Adrenal gland (tissue), 12 donors: Measurements from ENCODE around the gene MAP4. TPM values are rescaled to one million over a fixed set of nuclear protein-coding genes. Genes with fewer than 3 reads are reported as not detected.

Experiments
- DNase-seq, 7 donors: peaks; one replicate each; pipeline ENCODE4 v3.0.0-alpha.2; 2019 to 2020
- H3K27ac ChIP-seq, 5 donors: fragments of 200-600 bp; sonication (generic) in 4 of 5; 1 replicate in 3 of 5; 2 replicates in 2 of 5; pipeline versions ENCODE4 v1.5.1 to v1.8.0; 2016 to 2020; ENCODE audit warnings: mild to moderate bottlenecking in 1 of 5
- H3K27me3 ChIP-seq: fragments of 200-600 bp; 2 replicates; pipeline ENCODE4 v1.8.0; 2021
- H3K36me3 ChIP-seq, 2 donors: fragments of 200-600 bp; replicated peaks in 1 of 2; 1 replicate in 1 of 2; 2 replicates in 1 of 2; pipeline versions ENCODE4 v1.5.1 to v1.8.0; 2018 to 2022
- H3K4me1 ChIP-seq, 2 donors: fragments of 200-600 bp; replicated peaks in 1 of 2; 1 replicate in 1 of 2; 2 replicates in 1 of 2; pipeline versions ENCODE4 v1.5.1 to v1.8.0; 2018 to 2021
- H3K4me3 ChIP-seq, 4 donors: fragments of 200-600 bp; sonication (generic) in 3 of 4; one replicate each; pipeline ENCODE4 v1.5.1; 2016 to 2018
- H3K9me3 ChIP-seq, 3 donors: fragments of 200-600 bp; sonication (generic) in 1 of 3; replicated peaks in 1 of 3; 1 replicate in 2 of 3; 2 replicates in 1 of 3; pipeline versions ENCODE4 v1.5.1 to v1.8.0; 2016 to 2021
- CTCF ChIP-seq, 6 experiments: fragments of 450-650 bp in 4 of 6; fragments of 200-600 bp in 2 of 6; sonication (generic) in 1 of 6; IDR thresholded peaks; 1 replicate in 5 of 6; 2 replicates in 1 of 6; pipeline versions ENCODE4 v1.5.1 to v1.8.0; 2016 to 2021; ENCODE audit warnings: antibody characterized with exemption in 6 of 6, mild to moderate bottlenecking in 2 of 6, moderate library complexity in 1 of 6
- POLR2A ChIP-seq, 2 donors: fragments of 450-650 bp; IDR thresholded peaks; one replicate each; pipeline ENCODE4 v1.6.1; 2017; ENCODE audit warnings: antibody characterized with exemption in 2 of 2, mild to moderate bottlenecking in 2 of 2, moderate library complexity in 1 of 2
- WGBS, 4 donors: extraction: QIAGEN DNeasy Blood & Tissue Kit in 2 of 4; methylation state at CpG; one replicate each; pipeline versions ENCODE4 v1.1.5 to v1.1.7; 2013 to 2017; 5-methylcytosine and 5-hydroxymethylcytosine counted together
- intact Hi-C, 2 donors: fragments of 100-400 bp; cut with DNase I; formaldehyde crosslinking; loops; one replicate each; pipeline versions ENCODE4 v1.14.1 to v1.15.0; 2022 to 2023
- polyA plus RNA-seq, 3 donors: library from polyadenylated mRNA; stranded (reverse); fragments of 200-250 nt in 2 of 3; fragments of 350-450 nt in 1 of 3; fragmentation: Illumina TruSeq in 1 of 3; extraction: RNeasy Lipid Tissue Mini Kit (QIAGEN cat#74804) in 1 of 3; gene quantifications; one replicate each; pipeline ENCODE4 v1.2.3, GENCODE V29; 2013 to 2014
- total RNA-seq, 9 donors: library from RNA; depleted of rRNA in 4 of 9; stranded (reverse); fragments of >200 nt in 4 of 9; fragments of 120-200 nt in 1 of 9; fragmentation: NEBNext Ultra II Directional in 1 of 9; extraction: Animal tissue kit (Norgen Biotek cat#: 25700) in 1 of 9; gene quantifications; one replicate each; pipeline versions ENCODE4 v1.1.0 to v1.2.4, GENCODE V29; 2013 to 2023
- donor health status: healthy with polysubstance abuse.
- donor health status: Bipolar disorder and iron deficiency.
- donor health status: DM: yes; HTN: yes; CAD: no.
- donor health status: DM: no; HTN: no; CAD: no.
- donor health status: DM: no; HTN: no; CAD: no.
- donor health status: DM: yes; HTN: yes; CAD: no.

The MAP4 gene
- total and polyA plus RNA-seq, 12 donors = 34.3 to 152 (median 75.7) TPM

DNA sequence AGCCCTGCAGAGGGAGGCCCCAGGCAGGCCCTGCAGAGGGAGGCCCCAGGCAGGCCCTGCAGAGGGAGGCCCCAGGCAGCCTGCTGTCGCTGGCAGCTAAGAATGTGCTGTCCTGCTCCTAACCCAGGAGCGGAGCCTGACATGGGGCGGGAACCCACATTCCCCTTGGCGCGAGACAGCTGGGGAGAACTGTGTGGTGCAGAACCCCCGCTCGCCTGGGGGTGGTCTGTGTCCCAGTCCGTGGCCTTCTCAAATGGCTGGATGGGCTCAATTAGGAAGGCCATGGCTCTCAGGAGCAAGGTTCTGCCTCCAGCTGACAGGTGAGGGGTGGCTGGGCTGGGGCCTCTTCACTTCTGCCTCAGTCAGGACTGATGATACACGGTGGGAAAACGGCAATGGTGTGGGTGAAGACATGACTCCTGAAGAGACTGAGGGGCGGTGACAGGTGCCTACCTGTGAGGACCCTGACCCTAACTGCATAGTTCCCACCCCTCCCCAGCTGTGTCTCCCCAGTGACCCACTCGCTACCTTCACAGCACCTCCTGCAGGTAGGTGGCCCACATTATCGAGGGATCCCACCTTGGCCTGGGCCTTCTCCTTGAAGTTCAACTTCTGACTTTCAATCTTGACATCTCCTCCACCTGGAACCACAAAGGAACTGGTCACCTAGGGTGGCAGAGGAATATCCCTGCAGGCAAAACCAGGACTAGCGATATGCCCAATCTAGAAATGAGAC lies 161.3 kb downstream of the MAP4 start:
- WGBS, 4 donors = 90 to 97% (median 93%) methylated on average over 12 to 14 of the region's 14 CpGs
- Histone ChIP-seq H3K9me3 (no peaks in the 10 kb centered on the region), H3K4me3 (no peak overlapping the region), H3K36me3 (peaks cover 0 to 58% of the 10 kb centered on the region in 2 donors), H3K27me3 (no peaks in the 10 kb centered on the region), H3K4me1 (peaks cover 9 to 15% of the 10 kb centered on the region in 2 donors), H3K27ac (no peak overlapping the region)
- DNase-seq = no peak
- TF ChIP-seq POLR2A (IDR thresholded peaks at IDR 0.05) (no peak), CTCF (IDR thresholded peaks at IDR 0.05) (no peak)
- intact Hi-C loops = no loop called here

DNA sequence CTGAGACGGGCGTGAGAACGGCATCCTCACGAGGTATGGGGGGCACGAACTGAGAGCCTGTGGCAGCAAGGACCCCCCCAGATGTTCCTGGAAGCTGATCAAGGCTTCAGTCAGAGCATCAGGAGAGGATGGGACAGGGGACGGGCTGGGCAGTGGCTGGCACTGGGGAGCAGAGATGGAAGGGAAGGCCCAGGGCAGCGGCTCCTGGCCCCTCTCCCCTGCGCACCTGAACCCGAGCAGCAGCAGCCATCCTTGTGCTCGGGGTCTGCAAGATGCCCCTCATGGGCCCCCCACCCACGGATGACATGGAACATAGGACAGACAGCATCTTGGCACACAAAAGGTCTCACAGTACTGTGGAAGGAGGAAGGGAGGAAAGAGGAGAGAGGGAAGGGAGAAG lies 161.9 kb downstream of the MAP4 start:
- Histone ChIP-seq H3K9me3 (no peaks in the 10 kb centered on the region), H3K4me1 (peaks cover 9 to 15% of the 10 kb centered on the region in 2 donors), H3K27ac (no peak overlapping the region), H3K27me3 (no peaks in the 10 kb centered on the region), H3K36me3 (peaks cover 0 to 64% of the 10 kb centered on the region in 2 donors), H3K4me3 (no peak overlapping the region)
- no peak for TF ChIP-seq POLR2A (IDR thresholded peaks at IDR 0.05)
- no peak for TF ChIP-seq CTCF (IDR thresholded peaks at IDR 0.05)
- 86 to 92% (median 88%) methylated on average over 7 to 11 of the region's 11 CpGs for WGBS, 4 donors
- DNase-seq = no peak
- intact Hi-C loops = no loop called here

DNA sequence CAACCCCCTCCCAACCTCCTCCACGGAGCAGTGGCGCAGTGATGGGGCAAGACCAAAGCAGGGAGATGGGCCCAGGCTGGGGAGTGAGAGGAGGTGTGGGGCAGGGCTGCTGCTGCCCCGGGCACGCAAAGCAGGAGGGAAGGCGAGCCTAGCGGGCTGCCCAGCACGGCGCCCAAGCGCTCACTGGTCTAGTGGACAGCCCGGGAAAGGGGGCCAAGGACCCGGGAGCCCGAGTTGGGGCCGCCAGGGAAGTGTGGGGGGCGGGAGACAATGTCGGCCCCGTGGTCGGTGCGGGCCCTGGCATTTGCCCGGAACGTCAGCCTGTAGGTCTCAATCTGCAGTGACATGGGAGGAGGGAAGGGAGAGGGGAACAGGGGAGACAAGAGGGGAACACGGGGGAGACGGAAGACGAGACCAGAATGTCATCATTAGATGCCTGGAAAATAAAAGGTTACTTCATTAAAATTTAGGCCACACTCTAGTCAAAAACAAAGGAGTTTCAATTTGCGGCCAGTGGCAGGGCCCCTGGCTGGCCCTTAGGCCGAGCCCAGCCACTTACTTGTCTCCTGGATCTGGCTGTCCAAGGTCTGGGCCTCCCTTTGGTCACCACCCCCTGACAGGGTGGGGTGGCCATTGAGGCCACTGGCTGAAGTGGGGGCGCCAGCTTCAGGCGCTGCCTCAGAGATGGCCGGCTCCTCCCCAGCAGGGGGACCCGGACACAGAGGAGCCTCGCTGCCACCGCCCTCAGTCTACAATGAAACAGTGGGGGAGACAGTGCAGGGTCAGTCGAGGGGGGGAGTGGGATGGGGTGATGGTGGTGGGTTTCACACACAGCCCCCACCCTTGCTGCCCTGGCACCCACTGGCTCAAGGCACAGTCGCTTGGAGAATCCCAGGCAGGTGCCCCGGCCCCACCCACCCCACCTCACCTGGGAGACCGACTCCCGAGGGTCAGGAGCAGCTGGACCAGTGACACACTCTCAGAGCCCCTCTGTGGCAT lies 163.3 kb downstream of the MAP4 start:
- peaks cover 0 to 78% of the 10 kb centered on the region in 2 donors for H3K36me3 ChIP-seq
- WGBS, 4 donors = 88 to 92% (median 89%) methylated on average over 25 to 36 of the region's 36 CpGs
- H3K9me3 ChIP-seq = no peaks in the 10 kb centered on the region
- no peak overlapping the region for H3K27ac ChIP-seq
- DNase-seq = no peak
- no peak overlapping the region for H3K4me3 ChIP-seq
- intact Hi-C loops = no loop called here
- H3K4me1 ChIP-seq = peaks cover 9 to 15% of the 10 kb centered on the region in 2 donors
- TF ChIP-seq CTCF (IDR thresholded peaks at IDR 0.05) (no peak), POLR2A (IDR thresholded peaks at IDR 0.05) (no peak)
- H3K27me3 ChIP-seq = no peaks in the 10 kb centered on the region
